ENCODE measurements around the gene VGLL4. TPM values are rescaled to one million over a fixed set of nuclear protein-coding genes. Genes with fewer than 3 reads are reported as not detected.
A peak's percentile ranks its signal among the peaks of the same experiment; 100 is the strongest.
"Not testable (repeated sequence)": the region's sequence is repeated elsewhere in the genome, so short reads cannot be mapped to it uniquely, and the experiment has no call there.

The VGLL4 gene
- total RNA-seq, 1 experiment from 2014 or later, result 26.9 TPM

GRCh38 chr3:11572660-11573059 lies 71.1 kb downstream of the VGLL4 start:
- H2AFZ ChIP-seq (ENCODE audit: low read depth, low read length, poor library complexity, severe bottlenecking); H3K4me2 ChIP-seq (ENCODE audit: low read length); DNase-seq (ENCODE audit: low read depth, low spot score); POLR2A ChIA-PET; H3K9me3 ChIP-seq (ENCODE audit: control insufficient read depth in 1 of 2, insufficient read depth in 1 of 2, low read depth in 1 of 2, low read length in 2 of 2); RAD21 ChIA-PET (ENCODE audit: low non-redundant PET in 1 of 2, low total read pairs in 2 of 2, uncharacterized antibody in 2 of 2, unreplicated experiment in 2 of 2); H3K4me3 ChIP-seq (replicated peaks in 1 of 2; ENCODE audit: low read depth in 1 of 2, low read length in 2 of 2); CTCF ChIA-PET; H3K36me3 ChIP-seq (ENCODE audit: control insufficient read depth in 1 of 2, insufficient read depth in 2 of 2, low read length in 2 of 2); BruUV-seq (replicated peaks); H3K27me3 ChIP-seq (ENCODE audit: insufficient read depth, low read length); H3K27ac ChIP-seq (ENCODE audit: low read depth, low read length); H3K79me2 ChIP-seq (ENCODE audit: insufficient read depth, low read length); H3K9ac ChIP-seq (ENCODE audit: low read length); intact Hi-C loops (cut with micrococcal nuclease); H3K9me2 ChIP-seq (ENCODE audit: insufficient read depth); H4K20me1 ChIP-seq (ENCODE audit: insufficient read depth); ATAC-seq: not testable (repeated sequence)
- peaks cover 26 to 40% of the 10 kb centered on the region in 2 experiments for H3K4me1 ChIP-seq (ENCODE audit: control insufficient read depth in 1 of 2, insufficient read depth in 2 of 2, low read length in 2 of 2)

- intact Hi-C loops (cut with micrococcal nuclease), result no loop called here
- BruUV-seq (replicated peaks), result no TSS peak
- Histone ChIP-seq H3K27me3 (ENCODE audit: insufficient read depth, low read length) (no peaks in the 10 kb centered on the region), H4K20me1 (ENCODE audit: insufficient read depth) (no peaks in the 10 kb centered on the region), H2AFZ (ENCODE audit: low read depth, low read length, poor library complexity, severe bottlenecking) (no peak overlapping the region), H3K4me2 (ENCODE audit: low read length) (peak overlapping the region; percentile 28), H3K9me2 (ENCODE audit: insufficient read depth) (no peaks in the 10 kb centered on the region), H3K4me3 (replicated peaks in 1 of 2; ENCODE audit: low read depth in 1 of 2, low read length in 2 of 2) (no peak overlapping the region), H3K9me3 (ENCODE audit: control insufficient read depth in 1 of 2, insufficient read depth in 1 of 2, low read depth in 1 of 2, low read length in 2 of 2) (no peaks in the 10 kb centered on the region), H3K27ac (ENCODE audit: low read depth, low read length) (no peak overlapping the region), H3K36me3 (ENCODE audit: control insufficient read depth in 1 of 2, insufficient read depth in 2 of 2, low read length in 2 of 2) (no peaks in the 10 kb centered on the region), H3K4me1 (ENCODE audit: control insufficient read depth in 1 of 2, insufficient read depth in 2 of 2, low read length in 2 of 2) (peaks cover 30 to 47% of the 10 kb centered on the region in 2 experiments), H3K9ac (ENCODE audit: low read length) (no peak overlapping the region), H3K79me2 (ENCODE audit: insufficient read depth, low read length) (no peaks in the 10 kb centered on the region; the same call in 1 of the 2 replicates)
- no peak for ATAC-seq
- no peak for DNase-seq (ENCODE audit: low read depth, low spot score)
- RAD21 ChIA-PET (ENCODE audit: low non-redundant PET in 1 of 2, low total read pairs in 2 of 2, uncharacterized antibody in 2 of 2, unreplicated experiment in 2 of 2), result no interaction called here
- POLR2A ChIA-PET, result no interaction called here
- no peak for TF ChIP-seq JUND (IDR thresholded peaks at IDR 0.05)
- TF ChIP-seq MAX (IDR thresholded peaks at IDR 0.05), result no peak
- CTCF ChIA-PET, result no interaction called here
These were observed 72.8 kb downstream of the VGLL4 start for GRCh38 chr3:11570789-11571495.
